Karpas-422 (cell line): ENCODE results near the gene KAT6B. TPM values are rescaled to one million over a fixed set of nuclear protein-coding genes. Genes with fewer than 3 reads are reported as not detected.

ENCODE experiments used
- DNase-seq: peaks from one replicate; pipeline ENCODE4 v3.0.0-alpha.2; 2015
- H2AFZ ChIP-seq: fragments of 200-600 bp; sonication (generic); 2 replicates; pipeline ENCODE4 v1.6.1; 2014; ENCODE audit warnings: antibody characterized with exemption, low read length, mixed read lengths
- H3K27ac ChIP-seq: fragments of 200-600 bp; sonication (generic); 2 replicates; pipeline ENCODE4 v1.5.1; 2014; ENCODE audit warnings: mild to moderate bottlenecking, low read length, moderate library complexity
- H3K27me3 ChIP-seq: fragments of 200-600 bp; sonication (generic); 2 replicates; pipeline ENCODE4 v1.6.1; 2014; ENCODE audit warnings: low read length, mixed read lengths
- H3K36me3 ChIP-seq: fragments of 200-600 bp; sonication (generic); 2 replicates; pipeline ENCODE4 v1.6.1; 2014; ENCODE audit warnings: low read length, mixed read lengths; ENCODE audit not compliant: insufficient read depth
- H3K4me1 ChIP-seq: fragments of 200-600 bp; sonication (generic); 2 replicates; pipeline ENCODE4 v1.6.1; 2014; ENCODE audit warnings: mild to moderate bottlenecking, low read length, mixed read lengths
- H3K4me2 ChIP-seq: fragments of 200-600 bp; sonication (generic); 2 replicates; pipeline ENCODE4 v1.6.1; 2014; ENCODE audit warnings: low read length, low read depth, mild to moderate bottlenecking; ENCODE audit not compliant: poor library complexity, severe bottlenecking
- H3K4me3 ChIP-seq: fragments of 200-600 bp; sonication (generic); 2 replicates; pipeline ENCODE4 v1.5.1; 2014; ENCODE audit warnings: mild to moderate bottlenecking, antibody characterized with exemption, low read length, mixed read lengths
- H3K79me2 ChIP-seq: fragments of 200-600 bp; sonication (generic); 2 replicates; pipeline ENCODE4 v1.6.1; 2014; ENCODE audit warnings: mild to moderate bottlenecking, low read length, mixed read lengths
- H3K9ac ChIP-seq: fragments of 200-600 bp; sonication (generic); 2 replicates; pipeline ENCODE4 v1.6.0; 2014; ENCODE audit warnings: low read length
- H3K9me2 ChIP-seq: fragments of 200-600 bp; sonication (generic), shearing (Covaris generic); replicated peaks from 2 replicates; pipeline ENCODE4 v1.6.0; 2014; ENCODE audit warnings: mild to moderate bottlenecking, low read length, moderate library complexity; ENCODE audit not compliant: insufficient read depth
- H3K9me3 ChIP-seq: fragments of 300-700, 200-600 bp; sonication (generic); 2 replicates; pipeline ENCODE4 v1.6.1; 2014; ENCODE audit warnings: low read length, mixed read lengths
- H4K20me1 ChIP-seq: fragments of 200-600 bp; sonication (generic); 2 replicates; pipeline ENCODE4 v1.6.1; 2014; ENCODE audit warnings: mild to moderate bottlenecking, antibody characterized with exemption, low read length, low read depth; ENCODE audit not compliant: insufficient read depth
- total RNA-seq: library from RNA; depleted of rRNA; stranded (reverse); fragments of >200 nt; shearing (Covaris generic); gene quantifications from 2 replicates; pipeline ENCODE4 v1.2.3, GENCODE V29; 2014; ENCODE audit warnings: low replicate concordance

Gene KAT6B
- total RNA-seq, 1 experiment from 2014 or later: 73.6 TPM

- Histone ChIP-seq H3K9ac (no peak overlapping the region), H3K4me3 (no peak overlapping the region), H3K27me3 (no peaks in the 10 kb centered on the region), H3K9me2 (no peaks in the 10 kb centered on the region), H3K4me1 (no peaks in the 10 kb centered on the region), H3K79me2 (no peaks in the 10 kb centered on the region), H3K27ac (no peak overlapping the region), H2AFZ (no peak overlapping the region), H3K9me3 (no peaks in the 10 kb centered on the region), H4K20me1 (no peaks in the 10 kb centered on the region), H3K4me2 (no peak overlapping the region), H3K36me3 (no peaks in the 10 kb centered on the region)
- DNase-seq: no peak
Observed at GRCh38 chr10:75080554-75080953, 254.2 kb downstream of the KAT6B start.

GRCh38 chr10:75081379-75081778 is 255.0 kb downstream of the KAT6B start:
- H3K4me3 ChIP-seq: no peak overlapping the region
- H3K4me1 ChIP-seq: no peaks in the 10 kb centered on the region
- no peak overlapping the region for H3K4me2 ChIP-seq
- H3K27ac ChIP-seq: no peak overlapping the region
- H3K9me3 ChIP-seq: no peaks in the 10 kb centered on the region
- no peaks in the 10 kb centered on the region for H3K9me2 ChIP-seq
- no peak overlapping the region for H2AFZ ChIP-seq
- no peaks in the 10 kb centered on the region for H3K79me2 ChIP-seq
- DNase-seq: no peak
- no peaks in the 10 kb centered on the region for H4K20me1 ChIP-seq
- no peaks in the 10 kb centered on the region for H3K36me3 ChIP-seq
- H3K27me3 ChIP-seq: no peaks in the 10 kb centered on the region
- no peak overlapping the region for H3K9ac ChIP-seq
